HepG2 (cell line): ENCODE data around the gene ZNF90. TPM values are rescaled to one million over a fixed set of nuclear protein-coding genes. Genes with fewer than 3 reads are reported as not detected.

Experiments
- ARID4A ChIP-seq: sonication (generic); formaldehyde crosslinking; IDR thresholded peaks from 2 replicates; pipeline ENCODE4 v1.5.0; 2020; ENCODE audit warnings: mild to moderate bottlenecking, missing genetic modification reagents, borderline replicate concordance
- ATRX ChIP-seq: sonication (generic); formaldehyde crosslinking; IDR thresholded peaks from 2 replicates; pipeline ENCODE4 v1.4.0; 2020; ENCODE audit warnings: missing genetic modification reagents, borderline replicate concordance
- DDIT3 ChIP-seq: sonication (generic); formaldehyde crosslinking; IDR thresholded peaks from 2 replicates; pipeline ENCODE4 v1.4.0; 2020; ENCODE audit warnings: mild to moderate bottlenecking, missing genetic modification reagents
- FOXC1 ChIP-seq: sonication (generic); formaldehyde crosslinking; IDR thresholded peaks from 2 replicates; pipeline ENCODE4 v1.8.0; 2022; ENCODE audit warnings: mild to moderate bottlenecking, missing genetic modification reagents, borderline replicate concordance
- IRF9 ChIP-seq: sonication (generic); formaldehyde crosslinking; IDR thresholded peaks from 2 replicates; pipeline ENCODE4 v1.8.0; 2022; ENCODE audit warnings: missing genetic modification reagents, mild to moderate bottlenecking, borderline replicate concordance
- KAT8 ChIP-seq: IDR thresholded peaks from 2 replicates; pipeline ENCODE4 v1.6.1; 2016; ENCODE audit warnings: missing genetic modification reagents, missing compliant biosample characterization
- KLF11 ChIP-seq: IDR thresholded peaks from 2 replicates; pipeline ENCODE4 v1.6.1; 2016; ENCODE audit warnings: missing compliant biosample characterization
- MAFF ChIP-seq: IDR thresholded peaks from 2 replicates; pipeline ENCODE4 v1.6.1; 2011; ENCODE audit warnings: low read depth, low read length, improper control_type of control experiment
- NONO ChIP-seq, 2 experiments: fragments of 450-650 bp in 1 of 2; sonication (generic) in 1 of 2; formaldehyde crosslinking in 1 of 2; IDR thresholded peaks in 1 of 2; conservative IDR thresholded peaks in 1 of 2; 2 replicates each; pipeline versions ENCODE4 v1.6.1 to v1.8.0; 2017 to 2022; ENCODE audit warnings: mild to moderate bottlenecking in 1 of 2, missing genetic modification reagents in 1 of 2, moderate library complexity in 1 of 2
- SETDB1 ChIP-seq: sonication (generic); formaldehyde crosslinking; IDR thresholded peaks from 2 replicates; pipeline ENCODE4 v1.5.1; 2020; ENCODE audit warnings: missing genetic modification reagents, mild to moderate bottlenecking, borderline replicate concordance
- SP2 ChIP-seq: sonication (generic); formaldehyde crosslinking; IDR thresholded peaks from 2 replicates; pipeline ENCODE4 v1.5.1; 2020; ENCODE audit warnings: mild to moderate bottlenecking, missing genetic modification reagents
- YEATS2 ChIP-seq: sonication (generic); formaldehyde crosslinking; IDR thresholded peaks from 2 replicates; pipeline ENCODE4 v1.4.0; 2020; ENCODE audit warnings: missing genetic modification reagents, borderline replicate concordance
- YY1 ChIP-seq: IDR thresholded peaks from 2 replicates; pipeline ENCODE4 v1.6.1; 2011; ENCODE audit warnings: low read length, low read depth, moderate library complexity, mild to moderate bottlenecking; ENCODE audit not compliant: insufficient read depth, insufficient replicate concordance
- ZFP37 ChIP-seq: sonication (generic); formaldehyde crosslinking; IDR thresholded peaks from 2 replicates; pipeline ENCODE4 v1.4.0; 2020; ENCODE audit warnings: missing genetic modification reagents, borderline replicate concordance
- ZNF264 ChIP-seq: sonication (generic); formaldehyde crosslinking; IDR thresholded peaks from 2 replicates; pipeline ENCODE4 v1.4.0; 2020; ENCODE audit warnings: missing genetic modification reagents
- ZNF513 ChIP-seq: sonication (generic); formaldehyde crosslinking; conservative IDR thresholded peaks from 2 replicates; pipeline ENCODE4 v1.5.0; 2020; ENCODE audit warnings: missing genetic modification reagents
- ZNF605 ChIP-seq: sonication (generic); formaldehyde crosslinking; IDR thresholded peaks from 2 replicates; pipeline ENCODE4 v1.8.0; 2022; ENCODE audit warnings: mild to moderate bottlenecking, missing genetic modification reagents
- polyA plus RNA-seq, 8 experiments: library from polyadenylated mRNA; depleted of rRNA in 3 of 8; stranded (reverse) in 7 of 8; unstranded in 1 of 8; fragments of >200 nt; fragmentation: Illumina TruSeq in 4 of 8; extraction: Trizol in 4 of 8; gene quantifications; 2 replicates each; pipeline versions ENCODE4 v1.2.1 to v1.2.3, GENCODE V29; 2011 to 2016; ENCODE audit warnings: low read depth in 4 of 8, missing spikeins in 1 of 8, mixed read lengths in 1 of 8; ENCODE audit not compliant: insufficient read depth in 1 of 8
- total RNA-seq, 5 experiments: library from RNA; depleted of rRNA; stranded (reverse); fragments of >200 nt; fragmentation: Illumina TruSeq; extraction: Trizol; gene quantifications; 2 replicates each; pipeline ENCODE4 v1.2.3, GENCODE V29; 2016; ENCODE audit warnings: low read depth in 1 of 5
- TF ChIP-seq, protein P1 (sequence below): IDR thresholded peaks from 2 replicates; pipeline ENCODE4 v1.6.1; 2016; ENCODE audit warnings: control low read depth
- TF ChIP-seq, protein P2 (sequence below): sonication (generic); formaldehyde crosslinking; IDR thresholded peaks from 2 replicates; pipeline ENCODE4 v1.4.0; 2020; ENCODE audit warnings: missing genetic modification reagents

Gene ZNF90
- total and polyA plus RNA-seq, 2 of the 13 experiments (the other 11 are each of a cell fraction or from before 2014, with no cell fraction given), result 2.1 to 3.8 TPM

DNA sequence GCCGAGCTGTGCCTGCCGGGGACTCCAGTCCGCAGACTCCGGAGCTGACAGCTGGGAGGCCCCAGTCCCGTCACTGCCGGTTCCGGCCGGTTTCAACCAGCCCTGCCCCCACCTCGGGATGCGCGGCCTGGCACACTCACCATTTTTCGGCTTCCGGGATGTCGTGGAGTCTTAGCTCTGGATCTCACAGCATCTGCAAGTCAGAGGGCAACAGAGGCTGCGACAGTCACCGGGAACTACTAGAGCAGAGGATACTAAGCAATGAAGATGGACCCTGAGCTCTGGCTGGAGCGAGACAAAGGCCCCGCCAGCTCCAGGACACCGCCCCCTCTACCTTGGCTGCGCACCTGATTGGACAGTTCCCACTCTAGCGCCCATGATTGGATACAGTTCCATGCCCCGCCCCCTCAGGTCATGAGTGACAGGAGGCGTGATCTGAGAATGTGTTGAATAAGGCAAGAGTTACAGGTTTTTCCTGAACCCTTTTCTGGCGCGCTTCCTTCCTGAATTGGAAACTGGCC, 38.5 kb upstream of the ZNF90 start, which contains the start of gene ZNF682 (continued):
- TF ChIP-seq ARID4A (CRISPR knock-in tag), result peak; percentile 83; the same call in 1 of the 2 replicates
- no peak for TF ChIP-seq ZNF513 (CRISPR knock-in tag)
- no peak for TF ChIP-seq ZFP37 (CRISPR knock-in tag)
- 0 out of 2 replicates have a peak, but pooled peaks have one; percentile 48 for TF ChIP-seq FOXC1 (CRISPR knock-in tag)
- TF ChIP-seq SETDB1, result no peak
- TF ChIP-seq SP2 (CRISPR knock-in tag), result peak; percentile 91
- peak; percentile 50; the same call in 1 of the 2 replicates for TF ChIP-seq IRF9 (CRISPR knock-in tag)
- TF ChIP-seq ZNF605 (CRISPR knock-in tag), result no peak
- TF ChIP-seq, protein P1, sequence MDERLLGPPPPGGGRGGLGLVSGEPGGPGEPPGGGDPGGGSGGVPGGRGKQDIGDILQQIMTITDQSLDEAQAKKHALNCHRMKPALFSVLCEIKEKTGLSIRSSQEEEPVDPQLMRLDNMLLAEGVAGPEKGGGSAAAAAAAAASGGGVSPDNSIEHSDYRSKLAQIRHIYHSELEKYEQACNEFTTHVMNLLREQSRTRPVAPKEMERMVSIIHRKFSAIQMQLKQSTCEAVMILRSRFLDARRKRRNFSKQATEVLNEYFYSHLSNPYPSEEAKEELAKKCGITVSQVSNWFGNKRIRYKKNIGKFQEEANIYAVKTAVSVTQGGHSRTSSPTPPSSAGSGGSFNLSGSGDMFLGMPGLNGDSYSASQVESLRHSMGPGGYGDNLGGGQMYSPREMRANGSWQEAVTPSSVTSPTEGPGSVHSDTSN, result peak; percentile 86
- no peak for TF ChIP-seq DDIT3 (CRISPR knock-in tag)
- peak; percentile 28 for TF ChIP-seq YY1
- no peak for TF ChIP-seq MAFF
- TF ChIP-seq ATRX (CRISPR knock-in tag), result no peak
- no peak for TF ChIP-seq KLF11 (CRISPR knock-in tag)
- TF ChIP-seq, protein P2, sequence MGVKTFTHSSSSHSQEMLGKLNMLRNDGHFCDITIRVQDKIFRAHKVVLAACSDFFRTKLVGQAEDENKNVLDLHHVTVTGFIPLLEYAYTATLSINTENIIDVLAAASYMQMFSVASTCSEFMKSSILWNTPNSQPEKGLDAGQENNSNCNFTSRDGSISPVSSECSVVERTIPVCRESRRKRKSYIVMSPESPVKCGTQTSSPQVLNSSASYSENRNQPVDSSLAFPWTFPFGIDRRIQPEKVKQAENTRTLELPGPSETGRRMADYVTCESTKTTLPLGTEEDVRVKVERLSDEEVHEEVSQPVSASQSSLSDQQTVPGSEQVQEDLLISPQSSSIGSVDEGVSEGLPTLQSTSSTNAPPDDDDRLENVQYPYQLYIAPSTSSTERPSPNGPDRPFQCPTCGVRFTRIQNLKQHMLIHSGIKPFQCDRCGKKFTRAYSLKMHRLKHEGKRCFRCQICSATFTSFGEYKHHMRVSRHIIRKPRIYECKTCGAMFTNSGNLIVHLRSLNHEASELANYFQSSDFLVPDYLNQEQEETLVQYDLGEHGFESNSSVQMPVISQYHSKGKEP, result no peak
- peak; percentile 37; the same call in 1 of the 2 replicates for TF ChIP-seq YEATS2 (CRISPR knock-in tag)
- TF ChIP-seq KAT8 (CRISPR knock-in tag), result peak; percentile 55; the same call in 1 of the 2 replicates
- TF ChIP-seq NONO (IDR thresholded peaks at IDR 0.05), result no peak
- peak; percentile 67 for TF ChIP-seq NONO (CRISPR knock-in tag; conservative IDR thresholded peaks at IDR 0.05)
- TF ChIP-seq ZNF264 (CRISPR knock-in tag), result peak; percentile 19; the same call in 1 of the 2 replicates
